ENCODE data around the gene STYX.

DNA sequence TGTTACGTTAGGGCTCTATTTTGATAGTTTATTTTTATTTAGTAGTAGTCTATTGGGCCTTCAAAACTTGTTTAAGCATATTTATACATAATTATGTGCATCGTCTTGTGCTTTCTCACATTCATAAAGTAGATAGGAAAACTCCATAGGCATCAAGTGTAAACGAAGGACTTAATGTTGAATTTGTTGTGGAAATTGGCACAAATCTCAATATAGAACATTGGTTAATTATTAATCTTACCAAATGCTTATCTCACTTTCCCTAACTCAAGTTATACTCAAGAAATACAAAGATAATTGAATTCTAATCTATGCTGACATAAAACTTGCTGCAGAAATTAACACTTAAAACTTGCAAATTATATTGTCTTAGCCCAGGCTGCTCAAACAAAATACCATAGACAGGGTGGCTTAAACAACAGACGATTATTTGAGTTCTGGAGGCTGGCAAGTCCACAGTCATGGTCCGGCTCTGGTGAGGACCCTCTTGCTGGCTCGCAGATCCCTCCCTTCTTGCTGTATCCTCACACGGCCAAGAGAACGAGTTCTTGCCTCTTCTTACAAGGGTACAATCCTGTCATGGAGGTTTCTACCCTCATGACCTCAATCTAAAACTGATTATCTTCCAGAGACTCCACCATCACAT, 18.8 kb downstream of the STYX start:
- TF ChIP-seq, protein P1, sequence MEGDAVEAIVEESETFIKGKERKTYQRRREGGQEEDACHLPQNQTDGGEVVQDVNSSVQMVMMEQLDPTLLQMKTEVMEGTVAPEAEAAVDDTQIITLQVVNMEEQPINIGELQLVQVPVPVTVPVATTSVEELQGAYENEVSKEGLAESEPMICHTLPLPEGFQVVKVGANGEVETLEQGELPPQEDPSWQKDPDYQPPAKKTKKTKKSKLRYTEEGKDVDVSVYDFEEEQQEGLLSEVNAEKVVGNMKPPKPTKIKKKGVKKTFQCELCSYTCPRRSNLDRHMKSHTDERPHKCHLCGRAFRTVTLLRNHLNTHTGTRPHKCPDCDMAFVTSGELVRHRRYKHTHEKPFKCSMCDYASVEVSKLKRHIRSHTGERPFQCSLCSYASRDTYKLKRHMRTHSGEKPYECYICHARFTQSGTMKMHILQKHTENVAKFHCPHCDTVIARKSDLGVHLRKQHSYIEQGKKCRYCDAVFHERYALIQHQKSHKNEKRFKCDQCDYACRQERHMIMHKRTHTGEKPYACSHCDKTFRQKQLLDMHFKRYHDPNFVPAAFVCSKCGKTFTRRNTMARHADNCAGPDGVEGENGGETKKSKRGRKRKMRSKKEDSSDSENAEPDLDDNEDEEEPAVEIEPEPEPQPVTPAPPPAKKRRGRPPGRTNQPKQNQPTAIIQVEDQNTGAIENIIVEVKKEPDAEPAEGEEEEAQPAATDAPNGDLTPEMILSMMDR (IDR thresholded peaks at IDR 0.05): no peak
- TF ChIP-seq POLR2A (IDR thresholded peaks at IDR 0.05): no peak
- no peak for TF ChIP-seq EP300 (IDR thresholded peaks at IDR 0.05)
